Stimulated activated CD4-positive, alpha-beta T cell treated with anti-CD3 and anti-CD28 coated beads, TNF-alpha, amount 100 ng/mL, for 4 hours (primary cell): ENCODE data around the gene NPEPL1.

Experiments used
- DNase-seq, 3 experiments: peaks; one replicate each; pipeline ENCODE4 v3.0.0-alpha.2; 2020; ENCODE audit warnings: low read depth in 3 of 3

Gene NPEPL1

DNA sequence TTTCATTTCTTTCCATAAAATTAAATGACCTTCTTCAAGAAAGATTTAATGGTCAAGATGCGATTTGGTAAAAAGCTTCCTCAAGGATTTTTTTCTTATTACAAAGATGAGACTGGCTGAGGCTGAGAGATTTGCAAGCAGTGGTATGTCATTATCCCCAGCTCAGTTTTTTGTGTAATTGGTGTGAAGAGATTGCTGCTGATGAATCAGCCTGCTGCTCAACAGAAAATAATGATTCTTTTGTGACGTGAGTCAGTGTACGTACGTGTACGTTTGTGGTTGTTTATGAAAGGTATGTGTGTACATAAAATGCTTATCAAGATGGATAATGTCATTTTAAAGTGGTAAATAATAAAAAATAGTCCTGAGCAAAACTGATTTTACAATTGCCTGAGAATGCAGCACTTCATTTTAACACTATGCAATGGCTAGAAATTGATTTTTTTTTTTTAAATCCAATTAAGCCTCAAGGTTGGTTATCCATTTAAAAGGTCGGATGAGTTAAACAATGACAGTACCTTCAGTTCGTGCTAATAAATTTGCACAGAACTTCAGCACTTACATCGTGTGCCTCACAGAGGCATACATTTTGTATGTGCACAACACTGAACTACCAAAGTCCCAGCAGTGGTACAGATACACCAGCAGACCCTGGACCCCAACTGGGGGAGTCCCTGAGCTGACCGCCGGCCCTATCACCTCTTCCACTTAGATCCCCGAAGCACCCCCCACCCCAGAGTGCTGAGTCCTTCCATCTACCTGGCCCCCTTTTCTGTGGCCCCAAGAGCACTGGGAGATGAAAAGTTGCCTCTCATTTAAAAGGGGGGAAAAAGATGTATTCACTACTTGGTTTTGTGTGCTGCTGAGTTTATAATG, 9.7 kb upstream of the NPEPL1 start:
- DNase-seq = no peak

DNA sequence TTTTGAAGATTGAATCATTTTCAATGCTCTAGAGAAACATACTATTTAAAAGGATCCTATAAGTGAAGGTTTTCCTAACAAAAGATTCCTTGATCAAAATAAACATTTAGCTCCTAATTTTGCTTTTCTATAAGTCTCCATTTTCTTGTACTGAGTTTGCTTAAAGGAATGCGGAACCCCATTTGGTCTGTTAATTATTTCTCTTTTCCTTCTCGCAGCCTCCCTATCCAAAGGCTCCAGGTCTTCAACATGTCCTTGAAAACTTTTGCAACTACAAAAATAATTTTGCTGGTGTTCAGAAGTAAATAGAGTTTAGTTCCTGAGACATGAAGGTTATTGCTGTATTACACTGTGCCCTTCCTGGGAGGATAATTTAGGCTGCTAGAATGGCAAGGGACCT, 8.3 kb upstream of the NPEPL1 start:
- no peak for DNase-seq

DNA sequence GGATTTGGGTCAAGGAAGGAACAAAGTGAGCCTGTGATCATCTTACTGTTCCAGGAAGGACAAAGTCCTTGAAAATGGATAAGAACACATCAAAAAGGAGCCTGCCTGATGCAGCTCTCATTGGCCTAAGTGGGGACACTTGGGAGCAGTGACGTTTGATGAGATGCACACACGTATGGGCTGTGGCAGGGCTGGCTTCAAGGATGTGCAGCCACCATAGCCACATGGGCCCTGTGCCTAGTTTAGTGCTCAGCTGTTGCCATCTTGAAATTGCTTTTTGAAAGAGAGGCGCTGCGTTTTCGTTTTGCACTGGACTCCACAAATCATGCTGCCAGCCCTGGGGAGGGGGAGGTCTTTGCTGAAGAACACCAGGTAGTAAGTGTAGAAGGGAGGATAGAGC, 6.6 kb upstream of the NPEPL1 start:
- no peak for DNase-seq

DNA sequence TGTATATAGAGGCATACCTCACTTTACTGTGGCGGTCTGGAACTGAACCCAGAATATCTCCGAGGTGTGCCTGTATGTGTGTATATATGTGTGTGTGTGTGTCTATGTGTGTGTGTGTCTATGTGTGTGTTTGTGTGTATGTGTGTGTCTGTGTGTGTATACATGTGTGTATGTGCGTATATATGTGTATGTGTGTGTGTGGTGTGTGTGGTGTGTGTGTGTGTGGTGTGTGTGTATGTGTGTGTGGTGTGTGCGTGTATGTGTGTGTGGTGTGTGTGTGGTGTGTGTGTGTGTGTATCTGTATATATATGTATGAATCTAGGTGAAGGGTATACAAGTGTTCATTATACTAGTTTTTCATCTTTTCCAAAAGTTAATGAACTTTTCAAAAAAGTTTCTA, 4.2 kb upstream of the NPEPL1 start:
- no peak for DNase-seq

DNA sequence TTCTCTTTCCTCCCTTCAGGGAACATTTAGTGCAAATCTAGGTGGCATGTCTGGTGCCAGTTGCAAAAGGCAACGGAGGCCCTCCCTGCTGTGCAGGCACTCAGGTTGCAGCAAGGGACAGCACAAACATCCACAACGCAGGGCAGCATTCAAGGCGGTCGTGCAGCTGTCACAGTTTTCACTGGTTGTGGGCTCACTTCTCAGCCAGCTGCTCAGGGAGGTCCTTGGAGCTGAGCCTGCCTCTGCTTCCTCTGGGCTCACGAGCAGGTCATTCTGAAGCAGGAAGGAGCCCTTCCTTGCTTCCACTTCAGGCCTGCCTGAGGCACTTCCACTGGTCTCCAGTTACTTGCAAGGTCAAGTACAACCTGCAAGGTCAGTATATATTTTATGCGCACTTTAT, 3.8 kb upstream of the NPEPL1 start:
- no peak for DNase-seq

DNA sequence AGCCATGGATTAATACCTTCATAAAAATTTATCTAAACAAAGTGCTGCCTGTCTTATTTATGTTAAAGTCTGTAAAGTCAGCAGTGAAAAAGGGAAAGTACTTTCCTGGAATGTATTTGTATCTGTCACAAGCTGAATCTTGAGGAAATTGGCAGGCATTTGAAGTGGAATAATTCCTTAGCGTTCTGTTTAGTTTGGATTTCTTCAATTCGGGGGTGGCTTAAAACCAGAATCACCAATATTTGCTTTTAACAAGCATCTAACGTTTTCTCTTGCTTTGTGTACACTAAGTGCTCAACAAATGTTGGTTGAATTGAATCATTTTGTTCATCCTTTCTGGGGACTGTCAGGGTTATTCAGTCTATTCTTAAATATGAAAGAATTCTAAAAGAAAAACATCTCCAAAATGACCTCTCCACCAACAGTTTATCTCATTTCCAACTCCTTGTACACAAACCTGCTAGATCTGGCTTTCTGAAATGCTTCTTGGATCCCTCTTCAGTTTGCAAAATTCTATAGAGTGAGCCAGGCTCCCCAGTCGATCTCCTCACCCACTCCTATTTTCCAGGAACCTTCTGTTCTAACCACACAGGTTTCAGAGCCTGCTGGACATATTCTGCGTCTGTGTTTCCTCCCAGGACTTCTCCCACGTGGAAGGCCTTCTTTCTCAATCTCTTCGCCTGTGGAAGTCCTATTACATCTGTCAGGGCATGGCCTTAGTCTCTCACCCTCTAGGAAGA, 2.0 kb upstream of the NPEPL1 start:
- no peak for DNase-seq

DNA sequence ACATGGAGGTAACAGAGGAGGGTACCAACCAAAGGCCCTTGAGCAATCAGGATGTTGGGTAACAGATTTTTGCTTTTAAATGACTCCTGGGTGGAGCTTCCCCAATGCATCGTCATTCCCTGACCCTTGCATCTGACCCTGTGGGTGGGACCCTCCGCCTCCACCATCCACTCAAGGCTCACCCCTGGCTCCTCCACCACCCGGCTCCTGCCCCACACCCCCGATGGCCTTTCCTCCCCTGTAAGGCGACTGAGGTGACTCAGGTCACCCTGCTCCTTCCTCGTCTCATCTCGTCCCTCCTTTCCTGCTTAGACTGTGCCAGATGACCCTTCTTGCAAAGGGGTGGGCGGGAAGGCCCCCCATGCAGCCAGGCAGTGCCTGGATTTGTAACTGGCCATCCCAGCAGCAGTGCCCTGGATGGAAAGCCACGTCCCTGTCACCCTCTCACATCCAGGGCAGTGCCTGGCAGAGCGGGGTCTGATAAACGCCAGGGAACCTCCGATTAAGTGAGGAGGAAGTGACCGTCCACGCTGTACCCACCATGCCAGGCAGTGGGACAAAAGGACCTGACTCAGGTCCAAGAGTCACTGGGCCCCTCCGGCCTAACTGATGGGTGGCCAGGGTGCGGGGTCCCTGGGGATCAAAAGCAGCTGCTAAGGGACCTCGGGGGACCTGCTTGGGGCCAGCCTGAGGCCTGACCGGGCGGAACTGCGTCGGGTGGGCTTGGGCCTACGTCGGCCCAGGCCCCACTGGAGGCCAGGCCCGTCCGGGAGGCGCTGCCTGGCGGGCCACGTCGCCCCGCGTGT, 624 bp upstream of the NPEPL1 start:
- no peak for DNase-seq

DNA sequence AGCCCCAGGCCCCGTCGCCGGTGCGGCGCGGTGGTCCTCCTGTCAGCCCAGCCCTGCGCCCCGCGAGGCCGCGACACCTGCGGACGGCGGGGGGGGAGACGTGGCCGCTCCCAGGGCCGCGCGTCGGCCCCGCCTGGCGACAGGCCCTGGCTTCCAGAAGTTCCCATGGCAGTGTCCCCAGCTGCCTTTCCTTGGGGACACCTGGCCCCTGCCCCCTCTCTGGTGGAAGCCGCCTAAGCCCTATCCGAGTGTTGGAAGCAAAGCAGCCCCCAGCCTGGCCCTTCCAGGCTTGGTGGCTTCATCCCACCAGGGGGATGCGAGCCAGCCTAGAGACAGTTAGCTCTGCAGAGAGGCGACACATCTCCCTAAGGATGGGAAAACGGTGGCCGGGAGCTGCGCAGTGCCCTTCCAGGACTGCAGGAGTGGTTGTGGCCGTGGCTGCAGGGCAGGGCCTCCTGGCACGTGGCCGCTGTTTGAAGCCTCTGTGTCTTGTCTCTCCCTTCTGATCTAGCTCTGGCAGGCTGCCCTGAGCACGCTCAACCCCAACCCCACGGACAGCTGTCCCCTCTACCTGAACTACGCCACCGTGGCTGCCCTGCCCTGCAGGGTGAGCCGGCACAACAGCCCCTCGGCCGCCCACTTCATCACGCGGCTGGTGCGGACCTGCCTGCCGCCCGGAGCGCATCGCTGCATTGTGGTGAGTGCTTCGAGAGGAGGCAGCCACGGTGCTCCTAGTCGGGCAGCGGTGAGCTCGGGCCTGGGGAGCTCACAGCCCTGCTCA, 816 bp downstream of the NPEPL1 start:
- DNase-seq = peak in 1 of 3 experiments; percentile 9

DNA sequence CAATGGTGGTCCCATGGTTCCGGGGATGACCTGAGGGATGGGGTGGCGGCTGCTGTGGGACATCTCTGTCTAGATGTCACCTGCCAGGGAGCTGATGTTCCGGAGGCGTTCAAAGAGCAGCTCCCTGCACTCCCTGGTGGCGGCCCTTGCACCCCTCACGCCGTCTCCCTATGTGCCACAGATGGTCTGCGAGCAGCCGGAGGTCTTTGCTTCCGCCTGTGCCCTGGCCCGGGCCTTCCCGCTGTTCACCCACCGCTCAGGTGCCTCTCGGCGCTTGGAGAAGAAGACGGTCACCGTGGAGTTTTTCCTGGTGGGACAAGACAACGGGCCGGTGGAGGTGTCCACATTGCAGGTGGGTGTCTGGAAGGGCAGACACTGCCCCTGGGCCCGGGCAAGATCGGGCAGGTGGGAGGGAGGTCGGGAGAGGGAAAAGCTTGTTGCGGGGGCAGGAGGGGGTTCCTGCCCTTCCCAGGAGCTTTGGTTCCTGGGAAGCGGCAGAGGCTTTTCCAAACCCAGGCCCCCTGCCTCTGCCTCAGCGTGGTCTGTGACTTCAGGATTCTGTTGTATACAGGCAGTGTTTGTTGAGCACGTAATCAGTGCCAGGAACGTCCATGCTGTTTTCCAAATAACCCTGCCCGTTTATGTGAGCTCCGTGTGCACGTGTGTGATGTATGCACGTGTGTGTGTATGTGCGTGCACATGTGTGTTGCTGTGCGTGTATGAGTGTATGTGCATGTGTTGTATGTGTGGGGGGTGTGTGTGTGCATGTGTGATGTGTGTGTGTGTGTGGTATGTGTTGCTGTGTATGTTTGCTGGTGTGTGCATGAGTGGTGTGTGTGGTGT, 1.9 kb downstream of the NPEPL1 start:
- DNase-seq = no peak

DNA sequence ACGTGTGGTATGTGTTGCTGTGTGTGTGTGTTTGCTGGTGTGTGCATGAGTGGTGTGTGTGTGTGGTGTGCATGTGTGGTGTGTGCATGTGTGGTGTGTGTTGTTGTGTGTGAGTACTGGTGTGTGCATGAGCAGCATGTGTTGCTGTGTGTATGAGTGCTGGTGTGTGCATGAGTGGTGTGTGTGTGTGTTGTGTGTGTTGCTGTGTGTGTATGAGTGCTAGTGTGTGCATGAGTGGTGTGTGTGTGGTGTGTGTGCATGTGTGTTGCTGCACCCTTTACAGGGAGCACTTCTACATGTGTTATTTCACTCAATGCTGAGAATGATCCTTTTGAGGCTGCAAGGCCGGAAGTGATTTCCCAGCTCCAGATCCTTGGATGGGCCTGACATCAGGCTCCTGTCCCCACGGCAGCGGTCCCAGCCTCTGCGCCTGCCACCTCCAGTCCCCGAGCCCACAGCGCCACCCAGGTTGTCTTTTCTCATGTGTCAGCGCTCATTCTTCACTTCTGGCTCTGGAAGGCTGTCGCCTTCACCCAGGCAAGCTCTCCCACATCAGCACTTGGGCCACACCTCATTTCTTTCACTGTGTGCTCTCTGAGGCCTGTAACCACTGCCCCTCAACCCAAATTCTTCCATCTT, 2.6 kb downstream of the NPEPL1 start:
- no peak for DNase-seq

DNA sequence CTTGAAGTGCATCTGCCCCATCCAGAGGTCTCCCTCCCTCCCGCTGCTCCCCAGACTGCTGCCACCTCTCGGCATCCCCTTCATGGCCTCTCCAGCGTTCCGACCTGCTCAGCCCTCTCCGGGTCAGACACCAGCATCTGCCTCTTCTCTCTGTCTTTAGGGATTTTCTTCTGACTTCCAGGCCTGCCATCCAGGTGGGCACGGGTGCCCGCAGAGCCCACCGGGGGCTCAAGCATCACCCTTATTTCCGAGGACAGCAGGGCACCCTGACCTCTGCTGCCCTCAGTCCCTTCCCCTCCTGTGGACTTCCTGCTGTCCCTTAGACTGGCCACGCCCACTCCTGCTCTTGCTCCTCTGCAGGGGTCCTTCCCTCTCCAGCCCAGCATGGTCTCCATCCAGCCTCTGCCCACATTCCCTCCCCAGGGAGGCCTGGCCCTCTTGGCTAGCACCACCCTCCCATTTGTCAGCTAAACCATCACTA, 3.3 kb downstream of the NPEPL1 start:
- no peak for DNase-seq

DNA sequence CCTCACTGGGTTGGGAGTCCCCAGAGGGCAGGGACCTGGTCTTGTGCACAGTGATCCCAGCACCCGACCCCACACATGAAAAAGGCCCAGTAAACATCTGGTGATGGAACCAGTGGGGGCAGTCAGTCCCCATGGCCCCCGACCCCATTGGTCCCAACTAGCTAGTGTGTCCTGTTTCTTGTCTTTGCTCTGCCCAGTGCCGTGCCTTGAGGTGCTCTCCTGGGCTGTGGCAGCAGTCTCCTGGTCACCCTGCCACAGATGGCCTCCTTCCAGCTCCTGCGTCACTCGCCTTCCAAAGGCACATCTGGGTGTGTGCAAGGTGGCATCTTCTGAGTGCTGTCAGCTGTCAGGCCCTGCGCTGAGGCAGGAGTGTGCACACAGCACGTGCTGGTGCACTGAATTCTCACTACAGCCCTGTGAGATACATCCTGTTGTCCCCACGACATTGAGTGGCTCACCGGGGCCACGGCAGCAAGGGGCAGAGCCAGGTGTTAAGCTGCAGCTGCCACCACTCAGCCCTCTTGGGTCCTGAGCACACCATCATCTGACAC, 3.9 kb downstream of the NPEPL1 start:
- no peak for DNase-seq

DNA sequence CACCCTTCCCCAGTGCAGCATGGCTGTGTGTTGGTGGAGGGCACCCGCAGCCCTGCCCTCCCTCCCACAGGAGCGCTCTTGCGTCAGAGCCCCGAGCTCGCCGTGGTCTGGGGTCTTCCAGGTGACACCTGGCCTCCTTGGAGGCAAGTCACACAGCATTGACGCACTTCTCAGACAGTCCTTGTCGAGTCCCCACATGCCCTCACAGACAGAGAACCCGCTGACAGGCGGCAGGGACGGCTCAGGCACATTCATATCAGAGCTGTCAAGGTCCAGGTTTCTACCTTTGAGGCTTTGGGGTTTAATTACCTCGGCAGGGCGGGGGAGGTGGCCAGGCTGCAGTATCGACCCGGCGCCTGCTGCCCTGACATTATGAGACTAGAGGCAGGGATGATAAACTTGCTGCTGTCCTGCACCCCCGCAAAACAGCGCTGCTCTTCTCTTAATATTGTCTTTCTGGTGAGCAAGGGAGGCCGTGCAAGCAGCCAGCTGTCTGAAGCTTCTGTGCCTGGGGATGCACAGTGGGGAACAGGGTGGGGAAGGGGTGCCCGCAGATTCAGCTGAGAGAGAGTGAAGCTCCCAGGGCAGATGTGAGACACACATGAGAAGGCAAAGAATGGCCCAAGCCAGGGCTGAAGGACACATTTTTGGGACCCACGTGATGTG, 4.7 kb downstream of the NPEPL1 start:
- DNase-seq = no peak

DNA sequence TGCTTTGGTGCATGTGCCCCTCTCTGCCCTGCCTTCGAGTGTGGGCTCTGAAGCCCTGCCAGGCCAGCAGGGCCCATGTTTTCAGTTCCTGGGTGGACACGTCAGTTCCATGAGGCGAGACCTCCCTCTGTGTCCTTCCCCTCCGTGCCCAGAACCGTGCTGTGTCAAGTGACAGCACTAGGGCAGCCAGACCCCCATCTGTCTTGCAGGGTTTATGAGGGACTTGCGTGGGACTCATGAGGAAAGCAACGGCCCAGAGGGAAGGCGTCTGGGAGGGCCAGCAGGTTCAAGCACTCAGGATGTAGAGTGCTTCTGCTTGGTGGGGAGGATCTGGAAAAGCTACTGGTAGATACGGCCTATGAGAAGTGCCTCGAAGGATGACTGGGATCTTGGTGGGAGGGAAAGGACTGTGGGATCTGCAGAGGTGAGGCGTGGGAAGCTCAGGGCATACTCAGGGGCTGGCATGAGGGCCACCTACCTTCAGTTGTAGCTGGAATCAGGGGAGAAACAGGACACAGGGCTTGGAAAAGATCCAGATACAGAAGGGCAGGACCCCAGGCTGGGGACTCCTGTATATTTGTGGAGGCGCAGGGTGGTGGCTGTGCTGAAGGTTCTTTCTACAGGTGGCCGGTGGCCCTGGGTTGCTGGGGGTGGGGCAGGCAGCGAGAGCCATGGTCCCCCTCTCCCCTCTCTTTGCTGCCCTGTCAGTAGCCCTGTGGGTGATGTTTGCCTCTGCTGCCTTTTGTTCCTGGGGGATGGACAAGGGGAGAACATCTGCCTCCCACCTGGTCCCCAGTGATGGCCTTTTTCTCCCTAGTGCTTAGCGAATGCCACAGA, 5.5 kb downstream of the NPEPL1 start:
- no peak for DNase-seq

DNA sequence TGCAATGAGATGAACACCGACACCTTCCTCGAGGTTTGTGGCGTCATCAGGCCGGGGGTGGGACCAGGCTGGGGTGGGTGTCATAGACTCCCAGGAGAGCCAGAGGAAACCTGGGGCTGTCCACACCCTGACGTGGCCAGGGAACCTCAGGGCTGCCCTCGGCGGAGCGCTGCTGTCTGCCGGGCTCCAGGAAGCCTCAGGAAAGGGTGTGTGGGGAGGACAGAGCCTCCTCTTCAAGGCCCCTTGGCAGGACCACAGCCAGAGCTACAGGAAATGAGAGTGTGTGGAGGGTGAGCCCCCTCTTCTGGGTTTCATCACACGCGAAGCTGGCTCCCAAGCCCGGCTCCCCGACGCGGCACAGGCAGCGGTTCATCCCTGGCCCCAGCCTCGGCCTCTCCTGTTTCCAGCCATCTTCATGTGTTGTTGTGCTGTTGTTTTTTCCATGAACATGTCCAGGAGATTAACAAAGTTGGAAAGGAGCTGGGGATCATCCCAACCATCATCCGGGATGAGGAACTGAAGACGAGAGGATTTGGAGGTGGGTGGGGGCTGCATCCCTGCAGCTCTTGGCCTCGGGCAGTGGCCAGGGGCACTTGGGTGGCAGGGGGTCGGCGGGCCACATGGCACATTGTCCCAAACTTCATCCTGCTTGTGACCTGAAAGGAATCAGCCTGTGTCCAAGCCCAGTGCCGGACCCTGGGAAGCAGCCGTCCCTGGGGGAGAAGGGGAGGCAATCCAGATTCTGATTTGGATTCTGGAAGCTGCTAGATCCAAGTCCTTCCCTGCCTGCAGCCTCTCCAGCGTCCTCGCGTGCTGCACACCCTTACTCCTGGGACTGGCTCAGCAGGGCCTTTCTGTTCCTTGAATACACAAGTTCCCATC, 6.4 kb downstream of the NPEPL1 start:
- DNase-seq = no peak

DNA sequence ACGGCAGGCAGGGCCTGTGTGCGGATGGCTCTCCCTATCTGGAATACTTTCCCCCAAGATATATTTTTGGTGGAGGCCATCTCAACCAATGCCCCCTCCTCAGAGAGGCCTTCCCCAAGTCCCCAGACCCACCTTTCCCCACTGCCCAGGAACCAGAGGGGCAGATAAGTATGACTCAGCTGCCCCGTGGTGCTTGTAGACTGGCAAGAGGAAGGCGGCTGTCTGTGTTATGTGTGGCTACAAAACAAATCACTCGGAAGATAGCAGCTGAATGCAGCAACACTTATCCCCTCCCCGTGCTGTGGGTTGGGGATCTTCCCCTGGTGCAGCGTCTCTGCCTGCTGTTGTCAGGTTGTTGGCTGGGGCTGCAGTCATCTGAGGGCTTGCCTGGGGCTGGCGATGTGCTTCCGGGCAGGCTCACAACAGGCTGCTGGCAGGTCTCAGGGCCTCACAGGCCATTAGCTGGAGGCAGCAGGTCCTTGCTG, 7.1 kb downstream of the NPEPL1 start:
- DNase-seq = no peak
